ENCODE data around the gene MYO5B.
A peak's percentile ranks its signal among the peaks of the same experiment; 100 is the strongest.

MYO5B gene

DNA sequence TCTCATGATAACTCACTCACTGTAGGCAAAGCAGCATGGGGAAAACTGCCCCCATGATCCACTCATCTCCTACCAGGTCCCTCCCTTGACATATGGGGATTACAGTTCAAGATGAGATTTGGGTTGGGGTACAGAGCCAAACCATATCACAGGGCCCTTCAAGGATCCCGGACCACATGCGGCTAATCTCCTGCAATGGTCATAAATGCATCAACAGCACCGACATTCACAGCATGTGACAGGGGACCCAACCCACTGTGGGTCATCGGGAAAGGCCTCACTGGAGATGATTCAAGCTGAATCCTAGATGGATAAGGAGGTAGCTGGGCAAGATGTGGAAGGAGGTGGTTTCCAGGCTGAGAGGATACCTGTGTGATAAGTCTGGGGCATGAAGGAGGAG is 129.4 kb downstream of the MYO5B start:
- DNase-seq (ENCODE audit: low read depth): no peak

DNA sequence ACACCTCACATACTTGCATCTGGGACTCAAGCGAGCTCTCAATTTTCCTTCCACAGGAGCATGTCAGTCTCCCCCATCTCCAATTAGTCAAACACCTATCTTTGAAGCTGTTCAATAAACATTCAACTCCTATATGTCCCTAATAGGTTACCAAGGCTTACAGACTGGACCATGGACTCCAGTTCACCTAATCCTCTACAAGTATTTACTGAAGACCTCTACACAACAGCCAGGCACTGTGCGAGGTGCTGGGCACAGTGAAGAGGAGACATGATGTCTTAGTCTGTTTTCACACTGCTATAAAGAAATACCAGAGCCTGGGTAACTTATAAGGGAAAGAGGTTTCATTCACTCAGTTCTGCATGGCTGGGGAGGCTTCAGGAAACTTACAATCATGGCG is 129.9 kb downstream of the MYO5B start:
- DNase-seq (ENCODE audit: low read depth): no peak

DNA sequence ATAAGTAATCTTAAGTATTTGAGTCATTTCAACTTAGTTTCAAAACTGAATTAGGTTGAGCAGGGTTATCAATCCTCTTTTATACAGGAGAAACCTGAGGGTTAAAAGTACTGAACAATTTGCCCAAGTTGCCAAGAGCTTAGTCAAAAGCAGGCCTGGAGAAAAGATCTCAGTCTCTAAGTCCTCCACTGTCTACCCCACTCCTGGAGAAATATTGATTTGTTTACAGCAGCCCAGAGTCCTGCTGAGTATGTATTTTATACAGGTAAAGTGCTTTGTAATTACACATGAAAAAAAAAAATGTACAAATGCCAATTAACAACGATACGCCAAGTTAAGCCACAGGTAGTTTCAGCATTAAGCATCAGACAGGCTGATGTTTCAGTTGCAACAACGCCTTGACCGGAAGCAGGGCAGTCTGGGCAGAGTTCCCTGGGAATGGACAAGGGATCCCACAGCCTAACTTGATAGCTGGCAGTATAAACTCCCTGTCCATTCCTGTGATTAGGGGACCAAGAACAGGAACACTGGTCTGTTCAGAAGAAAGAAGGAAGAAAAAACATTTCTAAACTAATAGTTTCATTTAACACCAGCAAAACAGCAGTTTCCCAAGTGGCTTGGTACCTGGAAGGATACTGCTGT is 132.9 kb downstream of the MYO5B start:
- DNase-seq (ENCODE audit: low read depth): no peak

DNA sequence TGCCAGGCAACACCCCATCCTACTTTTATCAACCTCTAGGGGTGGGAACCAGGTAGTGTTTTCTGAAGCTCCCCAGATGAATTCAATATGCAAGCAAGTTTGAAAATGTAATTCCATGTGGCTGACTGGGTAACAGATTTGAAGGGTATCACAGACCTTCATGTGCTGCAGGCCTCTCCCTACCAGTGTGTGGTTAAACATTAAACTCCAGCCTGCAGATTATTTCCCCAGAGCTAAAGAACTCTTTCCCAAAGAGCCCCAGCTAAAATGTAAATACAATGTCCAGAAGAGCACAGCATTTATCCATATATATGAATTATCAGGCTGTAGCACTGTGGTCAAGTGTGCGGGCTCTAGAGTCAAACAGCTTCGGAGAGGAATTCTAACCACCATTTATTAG is 134.1 kb downstream of the MYO5B start:
- no peak for DNase-seq (ENCODE audit: low read depth)

DNA sequence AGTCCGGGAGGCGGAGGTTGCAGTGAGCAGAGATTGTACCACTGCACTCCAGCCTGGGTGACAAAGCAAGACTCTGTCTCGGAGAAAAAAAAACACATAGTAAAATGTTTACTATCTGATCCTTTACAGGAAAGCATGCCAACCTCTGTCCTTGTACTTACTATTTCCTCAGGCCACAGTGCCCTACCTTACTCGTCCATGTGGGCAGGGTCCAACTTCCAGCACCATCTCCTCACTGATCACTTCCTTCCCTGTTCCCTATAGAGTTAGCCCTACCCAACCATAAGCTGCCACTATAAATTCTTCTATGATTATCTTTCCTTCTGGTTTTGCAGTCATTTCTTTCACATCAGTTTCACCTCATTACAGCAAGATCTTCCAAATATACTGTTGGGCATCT is 136.2 kb downstream of the MYO5B start:
- no peak for DNase-seq (ENCODE audit: low read depth)

DNA sequence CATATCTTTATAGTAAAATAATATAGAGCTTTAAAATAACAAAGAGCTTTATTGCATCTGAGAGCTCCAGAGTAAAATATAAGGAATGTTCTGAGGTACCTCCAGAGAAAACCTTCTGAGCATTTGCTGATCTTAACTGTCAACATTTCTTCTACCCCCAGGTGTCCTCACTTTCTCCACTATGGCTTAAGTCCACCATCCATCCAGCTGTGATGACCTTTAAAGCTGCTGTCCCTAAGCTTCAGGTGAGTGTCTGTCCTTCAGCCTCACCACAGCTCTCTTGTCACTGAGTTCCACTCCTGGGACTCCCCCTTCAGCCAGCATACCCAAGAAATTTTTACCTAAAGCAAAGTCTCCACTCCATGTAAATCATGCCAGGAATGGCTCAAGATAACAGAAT is 137.9 kb downstream of the MYO5B start:
- no peak for DNase-seq (ENCODE audit: low read depth)

DNA sequence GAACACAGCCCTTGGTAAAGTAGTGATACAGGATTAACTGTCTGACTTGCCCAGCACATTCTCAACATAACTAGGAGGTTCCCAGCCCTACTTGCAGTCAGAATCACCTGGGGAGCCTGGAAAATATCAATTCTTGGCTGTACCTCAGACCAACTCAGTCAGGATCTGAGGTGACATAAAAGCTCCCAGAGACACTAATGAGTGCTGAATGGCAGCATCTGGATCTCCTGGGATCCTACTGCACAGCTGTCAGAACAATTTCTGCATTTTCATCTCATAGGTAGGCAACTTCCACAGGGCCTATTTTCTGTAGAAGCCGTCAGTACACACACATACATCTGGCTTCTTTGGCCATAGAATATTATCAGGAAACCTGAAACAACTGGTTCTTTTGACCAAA is 138.8 kb downstream of the MYO5B start:
- DNase-seq (ENCODE audit: low read depth): no peak

DNA sequence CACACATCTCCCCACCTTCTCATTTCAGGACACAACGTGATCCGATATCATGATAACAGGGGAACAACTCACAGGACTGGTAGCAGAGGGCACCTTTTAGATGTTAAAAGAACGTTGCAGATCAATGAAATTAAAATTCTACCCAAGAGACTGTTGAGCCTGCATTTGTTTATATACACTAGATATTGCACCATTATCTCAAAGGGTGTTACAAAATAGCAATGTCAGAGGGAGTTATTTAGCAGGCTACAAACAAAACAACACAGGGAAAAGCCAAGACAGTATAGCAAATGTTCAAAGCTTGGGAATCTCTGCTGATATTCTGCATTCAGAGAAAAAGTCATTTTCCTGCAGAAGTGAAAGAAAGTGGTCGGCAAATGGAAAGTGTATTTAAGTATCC is 139.5 kb downstream of the MYO5B start:
- DNase-seq (ENCODE audit: low read depth): no peak

DNA sequence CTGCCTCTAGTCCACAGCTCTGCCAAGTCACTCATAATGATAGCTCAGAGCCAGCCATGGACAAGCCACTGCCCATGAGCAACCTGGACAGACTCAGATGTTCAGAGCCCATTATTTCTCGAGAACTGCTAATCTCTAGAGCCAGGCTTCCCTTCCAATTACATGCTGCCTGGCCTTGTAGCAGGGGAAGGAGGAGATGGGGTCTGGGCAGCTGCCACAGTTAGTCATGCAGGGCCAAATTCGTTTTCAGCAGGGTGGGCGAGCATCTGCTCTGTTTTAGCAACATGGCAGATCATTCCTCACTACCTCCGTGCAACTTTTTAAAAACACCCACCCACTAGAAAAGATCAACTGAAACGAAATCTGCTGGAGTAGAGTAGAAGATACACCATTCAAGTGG is 141.8 kb downstream of the MYO5B start:
- DNase-seq (ENCODE audit: low read depth): no peak

DNA sequence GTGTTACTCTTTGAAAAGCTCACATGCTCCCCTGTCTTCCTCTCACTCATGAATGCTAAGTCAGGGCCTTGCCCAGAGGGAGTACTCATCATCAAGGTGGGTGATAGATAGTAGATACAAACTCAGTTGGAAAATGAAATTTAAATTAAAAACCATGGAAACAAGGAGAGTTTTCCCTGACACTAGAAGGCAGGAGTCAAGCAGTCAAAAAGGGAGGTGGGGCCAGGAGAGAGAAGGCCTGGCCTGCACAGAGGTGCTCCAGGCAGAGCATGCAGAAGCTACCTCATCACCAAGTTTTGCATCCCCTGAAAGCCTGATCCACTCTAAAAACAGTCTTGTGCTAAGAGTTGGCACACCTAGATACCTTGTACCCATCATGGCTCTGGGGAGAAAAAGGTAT is 143.7 kb downstream of the MYO5B start:
- DNase-seq (ENCODE audit: low read depth): no peak

DNA sequence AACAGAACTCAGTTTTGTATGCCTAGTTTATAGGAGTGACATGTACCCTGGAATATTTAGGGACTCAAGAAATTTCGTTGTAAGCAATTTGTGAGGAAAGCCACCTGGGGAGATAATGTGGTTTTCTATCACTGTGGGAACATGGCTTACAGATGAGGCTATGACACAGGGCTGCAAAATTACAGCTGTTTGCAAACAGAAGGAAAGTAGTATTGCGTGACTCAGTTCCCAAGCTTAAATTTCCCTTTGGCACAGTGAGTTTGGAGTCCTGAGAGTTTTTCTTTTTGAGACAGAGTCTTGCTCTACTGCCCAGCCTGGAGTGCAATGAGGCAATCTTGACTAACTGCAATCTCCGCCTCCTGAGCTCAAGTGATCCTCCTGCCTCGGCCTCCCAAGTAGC is 149.8 kb downstream of the MYO5B start:
- DNase-seq (ENCODE audit: low read depth): no peak

DNA sequence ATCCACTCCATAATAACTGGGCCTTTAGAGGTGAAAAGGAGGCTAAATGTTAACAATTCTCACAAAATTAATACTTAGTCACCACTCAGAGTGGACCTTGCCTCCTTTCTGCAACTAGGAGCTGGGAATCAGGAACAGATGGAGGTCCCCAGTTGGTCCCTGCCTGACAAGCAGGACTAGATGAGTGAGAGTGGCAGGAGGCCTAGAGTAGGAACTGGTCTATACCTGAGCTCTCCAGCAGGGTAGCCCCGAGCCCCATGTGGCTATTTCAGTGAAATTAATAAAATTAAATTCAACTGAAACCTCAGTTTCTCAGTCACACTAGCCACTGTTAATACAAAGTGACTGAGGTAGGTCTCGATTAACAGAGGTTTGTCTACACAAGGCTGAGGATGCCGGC is 150.5 kb downstream of the MYO5B start:
- no peak for DNase-seq (ENCODE audit: low read depth)

DNA sequence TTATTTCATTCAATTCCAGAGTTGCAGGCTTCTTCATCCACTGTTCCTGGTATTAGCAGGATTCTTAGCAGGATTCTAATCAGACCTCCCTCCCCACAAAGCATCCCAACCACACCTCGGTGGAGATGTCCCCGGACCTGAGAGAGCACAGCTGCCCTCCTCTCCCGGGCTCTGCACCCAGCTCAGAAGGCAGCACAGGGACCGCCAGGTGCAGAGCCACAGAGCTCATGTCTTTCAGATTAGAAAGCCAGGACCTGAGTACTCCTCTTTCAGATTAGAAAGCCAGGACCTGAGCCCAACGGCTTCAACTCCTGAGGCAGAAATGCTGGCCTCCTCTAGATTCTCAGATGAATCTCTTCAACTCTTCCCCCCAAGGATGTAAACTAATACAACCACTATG is 152.3 kb downstream of the MYO5B start:
- no peak for DNase-seq (ENCODE audit: low read depth)

DNA sequence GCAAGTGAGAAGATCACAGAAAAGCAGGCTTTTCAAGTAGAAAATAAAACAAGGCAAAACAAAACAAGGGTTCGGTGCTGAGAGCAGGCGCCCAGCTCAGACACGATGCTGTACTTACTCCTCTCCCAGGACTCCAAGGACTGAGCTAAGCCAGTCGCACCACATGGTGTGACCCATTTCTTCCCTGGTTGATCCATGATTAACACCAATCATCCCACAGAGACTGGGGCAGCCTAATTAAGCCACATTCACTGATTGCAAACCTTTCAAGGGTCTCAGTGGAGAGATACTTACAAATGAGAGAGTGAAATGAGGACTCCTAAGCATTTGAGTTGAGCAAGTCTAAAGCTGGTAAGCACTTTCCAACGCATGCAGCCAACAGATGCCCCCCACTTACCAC is 155.2 kb downstream of the MYO5B start:
- no peak for DNase-seq (ENCODE audit: low read depth)

DNA sequence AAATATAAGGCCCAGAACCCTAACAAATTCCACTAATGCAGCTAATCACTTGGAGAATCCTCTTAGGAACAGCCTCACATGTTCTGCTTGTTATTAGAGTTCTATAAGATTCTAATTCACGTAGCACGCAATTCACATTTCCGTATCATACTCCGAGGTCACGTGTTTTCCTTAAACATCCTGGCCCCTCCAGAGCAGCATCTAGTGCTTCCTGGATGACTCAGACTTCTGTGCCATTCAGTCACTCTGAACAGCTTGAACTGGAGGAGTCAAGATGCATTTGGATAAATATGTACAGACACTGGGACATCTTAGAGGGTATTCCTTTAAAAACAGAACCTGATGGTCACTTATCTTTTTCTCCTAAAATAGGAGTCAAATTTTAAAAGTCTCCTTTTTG is 156.5 kb downstream of the MYO5B start:
- peak; percentile 26 for DNase-seq (ENCODE audit: low read depth)

DNA sequence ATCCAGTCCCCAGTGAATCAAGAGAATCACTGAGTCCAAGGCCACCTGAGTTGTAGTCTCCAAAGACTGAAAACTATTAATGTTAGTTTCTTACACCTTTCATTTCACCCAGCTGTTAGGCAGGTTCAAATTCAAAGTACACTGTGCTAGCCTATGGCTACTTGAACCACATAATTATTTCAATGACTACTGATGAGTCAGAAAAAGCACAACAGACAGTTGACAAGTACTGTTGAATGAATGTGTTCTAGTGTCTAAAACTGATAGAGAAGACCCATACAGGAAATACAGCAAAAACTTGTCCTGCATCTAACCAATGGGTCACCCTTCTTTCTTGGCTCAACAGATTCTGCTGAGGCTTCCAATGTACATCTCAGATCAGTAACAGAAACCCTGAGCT is 160.9 kb downstream of the MYO5B start:
- DNase-seq (ENCODE audit: low read depth): no peak

DNA sequence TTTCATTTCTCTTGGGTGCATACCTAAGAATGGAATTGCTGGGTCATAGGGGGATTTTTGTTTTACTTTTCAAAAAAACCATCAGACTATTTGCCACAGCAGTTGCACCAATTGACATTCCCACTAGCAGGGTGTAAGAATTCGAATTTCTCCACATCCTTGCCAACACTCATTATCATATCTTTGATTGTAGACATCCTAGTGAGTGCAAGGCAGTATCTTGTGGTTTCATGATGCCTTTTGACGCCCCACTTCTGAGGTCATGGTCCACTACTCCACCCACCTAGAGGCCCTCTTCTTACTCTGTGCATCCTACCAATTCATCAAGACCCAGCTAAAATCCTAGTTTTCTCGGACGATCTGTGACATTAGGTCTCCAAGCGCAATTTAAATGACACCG is 161.9 kb downstream of the MYO5B start:
- DNase-seq (ENCODE audit: low read depth): no peak

DNA sequence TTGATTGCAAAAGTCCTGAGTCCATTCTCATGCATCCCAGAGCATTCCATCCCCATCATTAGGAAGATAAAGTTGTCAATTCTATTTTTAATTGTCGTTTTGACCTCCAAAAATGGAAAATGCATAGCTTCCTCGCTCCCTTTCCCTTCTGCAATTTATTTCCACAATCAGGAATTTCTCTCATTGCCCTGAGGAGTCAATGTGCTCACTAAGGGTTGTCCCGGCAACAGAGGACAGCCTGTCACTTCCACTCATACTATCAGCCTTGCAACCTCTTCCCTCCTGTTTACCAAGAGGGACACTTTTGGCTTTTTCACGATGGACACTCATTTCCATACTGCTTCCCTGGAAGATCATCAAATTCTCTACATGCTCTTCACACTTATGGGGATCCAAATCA is 164.8 kb downstream of the MYO5B start:
- DNase-seq (ENCODE audit: low read depth): no peak

DNA sequence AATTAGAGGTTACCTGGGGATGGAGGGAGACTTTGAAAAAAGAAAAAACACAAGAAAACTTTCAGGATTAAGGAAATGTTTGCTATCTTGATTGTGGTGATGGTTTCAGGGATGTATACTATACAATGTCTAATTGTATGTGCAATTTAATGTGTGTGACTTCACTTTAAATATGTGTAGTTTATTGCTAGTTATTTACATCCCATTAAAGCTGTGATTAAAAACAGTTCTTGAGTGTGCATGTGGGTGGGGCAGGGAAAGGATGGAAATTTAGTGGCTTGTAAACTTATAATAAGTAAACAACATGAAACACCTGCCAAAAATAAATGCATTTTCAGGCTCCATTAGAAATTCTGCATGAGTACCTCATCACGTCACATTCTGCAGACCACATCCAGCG is 167.0 kb downstream of the MYO5B start:
- no peak for DNase-seq (ENCODE audit: low read depth)

DNA sequence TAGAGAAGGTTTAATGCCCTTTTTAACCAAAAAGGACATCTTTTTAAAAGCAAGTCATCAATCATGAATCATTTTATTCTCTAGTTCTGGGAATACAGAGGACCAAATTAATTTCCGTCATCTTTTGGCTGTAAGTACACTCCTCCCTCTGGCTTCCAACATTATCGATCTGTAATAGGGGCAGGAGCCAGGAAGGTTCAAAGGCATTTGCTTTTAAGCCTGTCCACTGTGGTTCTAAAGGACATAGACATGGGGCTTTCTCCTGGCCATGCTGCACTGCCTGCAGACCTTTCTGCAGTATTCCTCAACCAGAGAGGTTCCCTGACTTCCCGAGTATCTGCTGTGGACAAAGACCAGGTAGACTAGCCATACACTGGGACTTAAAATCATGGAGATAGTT is 170.5 kb downstream of the MYO5B start:
- DNase-seq (ENCODE audit: low read depth): no peak

DNA sequence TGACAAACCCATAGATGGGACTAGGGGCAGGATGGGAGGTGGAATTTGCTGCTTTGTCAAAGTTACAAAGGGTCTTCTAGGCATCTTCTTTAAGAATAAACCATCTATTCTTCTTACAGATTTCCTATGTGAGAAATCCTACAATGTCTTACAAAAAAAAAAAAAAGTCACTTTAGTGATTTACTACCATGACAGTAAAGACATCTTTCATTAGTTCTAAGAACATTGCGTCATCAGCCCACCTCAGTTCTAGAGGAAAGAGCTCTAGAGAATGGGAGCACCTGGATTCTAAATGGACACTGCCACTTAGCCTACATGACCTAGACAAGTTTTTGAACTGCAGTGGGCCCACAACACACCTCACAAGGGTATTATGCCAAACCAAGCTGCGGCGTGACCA is 172.0 kb downstream of the MYO5B start:
- DNase-seq (ENCODE audit: low read depth): no peak

DNA sequence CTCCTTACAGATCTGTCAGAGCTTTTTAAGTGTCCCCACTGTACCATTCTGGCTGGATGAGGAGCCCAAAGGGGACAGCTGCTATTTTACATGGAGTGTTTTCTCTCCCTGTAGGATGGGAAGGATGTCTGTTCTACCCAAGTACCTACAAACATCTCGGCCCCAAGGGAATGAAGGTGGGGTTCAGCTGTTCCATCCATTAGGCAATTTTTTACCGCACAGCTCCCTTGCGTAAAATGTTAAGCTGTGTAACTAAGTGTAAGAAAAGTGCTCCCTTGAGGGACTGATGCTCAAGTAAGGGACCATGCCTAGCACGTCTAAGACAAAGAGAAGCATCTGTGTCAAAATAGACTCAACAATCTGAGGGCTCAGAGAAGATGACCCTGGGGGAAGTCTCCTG is 180.3 kb downstream of the MYO5B start:
- DNase-seq (ENCODE audit: low read depth): no peak

DNA sequence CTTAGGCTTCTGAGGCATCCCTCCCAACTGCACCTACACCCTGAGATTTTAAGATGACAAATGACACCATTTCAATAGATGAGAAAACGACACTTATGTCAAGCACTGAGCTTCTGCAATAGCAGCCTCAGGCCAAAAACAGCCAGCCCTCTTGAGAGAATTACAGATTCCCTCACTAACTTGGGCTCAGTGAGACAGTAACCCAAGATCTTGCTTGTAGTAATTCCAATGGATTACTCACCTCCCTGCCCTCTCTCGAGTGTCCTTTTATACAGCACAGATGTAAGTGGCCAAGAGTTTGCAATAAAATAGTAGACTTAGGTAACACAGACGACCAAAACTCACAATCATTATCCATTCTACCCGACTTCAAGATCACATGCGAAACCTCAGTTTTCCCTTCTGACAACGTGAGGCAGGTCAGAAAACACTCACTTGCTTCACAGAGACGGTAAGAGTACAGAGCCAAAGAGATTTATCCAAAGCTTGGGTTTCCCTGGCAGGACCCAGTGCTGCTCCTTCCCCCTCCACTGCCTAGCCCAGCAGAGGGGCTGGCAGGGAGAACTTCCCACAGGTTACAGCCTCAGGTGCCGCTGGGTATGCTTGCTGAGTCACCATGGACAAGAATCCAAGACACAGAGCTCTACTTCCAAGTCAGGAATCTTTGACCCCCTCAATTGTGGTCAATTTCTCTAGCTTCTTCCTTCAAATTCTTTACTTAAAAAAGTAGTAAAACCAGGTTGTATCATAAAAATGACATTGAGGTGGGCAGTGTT is 181.4 kb downstream of the MYO5B start:
- no peak for DNase-seq (ENCODE audit: low read depth)

DNA sequence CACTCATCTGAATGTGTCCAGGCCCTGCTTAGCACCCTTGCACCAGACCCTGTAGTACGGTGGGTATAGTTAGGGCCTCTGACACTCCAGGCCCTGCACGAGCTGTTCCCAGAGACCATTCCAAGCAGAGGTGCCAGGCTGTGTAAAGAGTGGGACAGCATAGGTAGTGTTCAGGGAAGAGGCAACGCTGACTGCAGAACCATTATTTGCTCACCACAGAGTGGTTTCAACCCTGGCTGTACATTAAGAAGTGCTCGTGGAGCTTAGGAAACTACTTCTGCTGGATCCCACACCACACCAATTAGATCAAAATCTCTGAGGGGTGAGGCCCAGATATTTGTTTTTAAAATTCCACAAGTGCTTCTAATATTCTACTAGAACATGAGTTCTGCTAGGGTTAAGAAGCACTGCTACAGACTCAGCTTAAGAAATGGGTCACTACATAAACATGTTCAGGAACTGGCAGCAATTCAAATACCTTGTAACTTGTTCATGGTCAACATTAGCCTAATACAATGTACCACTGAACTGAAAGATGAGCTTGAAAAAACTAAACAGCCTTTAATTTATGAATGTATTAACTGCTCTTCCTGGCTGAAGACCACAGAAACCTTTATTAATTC is 183.0 kb downstream of the MYO5B start:
- DNase-seq (ENCODE audit: low read depth): peak; percentile 90
